GM13977 (cell line): ENCODE measurements around the gene CREB3L2.
"Not testable (repeated sequence)": the region's sequence is repeated elsewhere in the genome, so short reads cannot be mapped to it uniquely, and the experiment has no call there.

Source experiments
- DNase-seq: peaks from one replicate; pipeline ENCODE4 v3.0.0; 2012; ENCODE audit warnings: low spot score
- in situ Hi-C: fragments of 300-500 bp; cut with MboI; formaldehyde crosslinking; loops from one replicate; pipeline ENCODE4 v1.12.0; 2022; ENCODE audit warnings: low sequenced_read_pairs, low pct_unique_long_range_greater_than_20kb, mixed read lengths, inconsistent platforms; ENCODE audit not compliant: unreplicated experiment
- TF ChIP-seq, protein P1 (sequence below): IDR thresholded peaks from 2 replicates; pipeline ENCODE4 v1.5.1; 2012; ENCODE audit warnings: mild to moderate bottlenecking, control low read depth; ENCODE audit not compliant: insufficient read depth; ENCODE audit errors: extremely low read depth, missing control alignments

The CREB3L2 gene

DNA sequence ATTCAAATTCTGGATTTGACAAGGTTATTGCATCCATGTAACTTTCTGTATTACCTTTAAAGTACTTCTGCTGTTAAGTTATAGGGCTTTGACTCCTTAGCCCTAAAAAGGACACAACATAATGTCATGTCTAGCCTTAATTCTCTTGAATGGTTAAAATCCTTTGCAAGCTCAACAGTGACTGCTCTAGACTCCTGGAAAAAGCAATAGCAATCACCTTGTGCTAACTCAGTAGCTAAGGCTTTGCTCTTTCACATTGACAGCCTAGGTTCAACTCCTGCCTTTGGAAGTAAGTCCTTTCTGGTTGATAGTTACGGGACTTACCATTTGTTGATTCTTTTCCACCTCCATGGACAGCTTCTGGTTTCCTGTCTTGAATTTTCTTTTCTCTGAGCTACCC, 16.1 kb upstream of the CREB3L2 start:
- TF ChIP-seq, protein P1, sequence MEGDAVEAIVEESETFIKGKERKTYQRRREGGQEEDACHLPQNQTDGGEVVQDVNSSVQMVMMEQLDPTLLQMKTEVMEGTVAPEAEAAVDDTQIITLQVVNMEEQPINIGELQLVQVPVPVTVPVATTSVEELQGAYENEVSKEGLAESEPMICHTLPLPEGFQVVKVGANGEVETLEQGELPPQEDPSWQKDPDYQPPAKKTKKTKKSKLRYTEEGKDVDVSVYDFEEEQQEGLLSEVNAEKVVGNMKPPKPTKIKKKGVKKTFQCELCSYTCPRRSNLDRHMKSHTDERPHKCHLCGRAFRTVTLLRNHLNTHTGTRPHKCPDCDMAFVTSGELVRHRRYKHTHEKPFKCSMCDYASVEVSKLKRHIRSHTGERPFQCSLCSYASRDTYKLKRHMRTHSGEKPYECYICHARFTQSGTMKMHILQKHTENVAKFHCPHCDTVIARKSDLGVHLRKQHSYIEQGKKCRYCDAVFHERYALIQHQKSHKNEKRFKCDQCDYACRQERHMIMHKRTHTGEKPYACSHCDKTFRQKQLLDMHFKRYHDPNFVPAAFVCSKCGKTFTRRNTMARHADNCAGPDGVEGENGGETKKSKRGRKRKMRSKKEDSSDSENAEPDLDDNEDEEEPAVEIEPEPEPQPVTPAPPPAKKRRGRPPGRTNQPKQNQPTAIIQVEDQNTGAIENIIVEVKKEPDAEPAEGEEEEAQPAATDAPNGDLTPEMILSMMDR, result no peak
- in situ Hi-C loops, result no loop called here
- no peak for DNase-seq

DNA sequence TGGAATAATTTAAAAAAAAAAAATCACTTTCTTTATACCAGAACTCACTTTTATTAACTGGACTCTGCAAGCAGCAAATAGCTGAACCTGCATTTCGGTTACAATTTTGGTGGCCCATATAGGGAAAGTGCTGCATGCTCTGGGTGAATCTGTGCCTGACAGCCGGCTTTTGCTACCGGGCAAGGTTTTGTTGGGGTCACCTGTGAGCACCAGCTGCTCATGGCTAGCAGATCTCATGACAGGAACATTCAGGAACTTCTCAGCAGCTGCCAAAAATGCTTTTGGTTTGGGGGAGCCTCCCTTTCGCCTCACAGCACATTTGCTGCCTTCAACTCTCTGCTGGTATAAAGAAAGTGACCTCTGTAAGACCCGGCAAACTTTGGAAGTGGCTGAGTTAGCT, 13.2 kb upstream of the CREB3L2 start:
- TF ChIP-seq, protein P1, result no peak
- in situ Hi-C loops, result no loop called here
- DNase-seq, result no peak

DNA sequence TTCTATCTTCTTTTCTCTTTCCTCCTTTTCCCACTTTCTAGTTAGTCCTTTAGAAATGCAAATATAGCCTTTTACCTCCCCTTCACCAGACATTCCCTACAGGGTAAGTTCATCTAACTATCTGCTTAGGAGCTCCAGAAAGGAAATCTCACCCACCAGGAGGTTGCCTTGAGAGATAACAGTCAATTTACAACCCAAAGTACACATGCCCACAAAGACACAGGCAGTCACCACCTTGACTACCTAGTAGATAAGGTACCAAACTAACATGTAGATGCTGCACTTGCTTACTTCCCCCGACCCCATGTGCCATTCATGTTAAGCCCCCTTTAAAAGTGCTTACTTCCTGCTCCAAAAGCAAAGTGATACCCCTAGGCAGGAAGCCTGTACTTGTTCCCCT, 12.8 kb upstream of the CREB3L2 start:
- in situ Hi-C loops, result no loop called here
- DNase-seq, result no peak
- TF ChIP-seq, protein P1, result no peak

DNA sequence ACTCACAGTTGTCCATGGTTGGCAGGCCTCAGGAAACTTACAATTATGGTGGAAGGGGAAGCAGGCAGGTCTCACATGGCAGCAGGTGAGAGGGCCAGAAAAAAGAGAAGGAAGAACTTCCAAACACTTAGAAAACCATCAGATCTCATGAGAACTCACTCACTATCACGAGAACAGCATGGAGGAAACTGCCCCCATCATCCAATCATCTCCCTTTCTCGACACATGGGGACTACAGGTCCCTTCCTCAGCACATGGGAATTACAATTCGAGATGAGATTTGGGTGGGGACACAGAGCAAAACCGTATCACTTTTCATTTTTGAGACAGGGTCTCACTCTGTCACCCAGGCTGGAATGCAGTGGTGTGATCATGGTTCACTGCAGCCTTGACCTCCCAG, 12.3 kb upstream of the CREB3L2 start:
- in situ Hi-C loops, DNase-seq: not testable (repeated sequence)

DNA sequence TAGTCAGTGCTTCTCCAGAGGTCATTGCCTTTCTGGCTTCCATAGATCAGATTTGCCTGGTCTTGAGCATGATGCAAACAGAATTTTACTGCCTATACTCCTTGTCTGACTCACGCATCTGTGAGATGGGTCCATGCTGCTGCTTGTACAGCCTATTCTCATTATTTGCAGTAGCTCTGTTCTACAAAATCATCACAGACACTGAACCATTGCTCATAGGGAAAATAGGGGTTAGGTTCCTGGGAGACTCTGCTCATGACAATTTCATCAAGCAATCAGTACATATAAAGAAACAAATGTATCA, 7.4 kb upstream of the CREB3L2 start:
- DNase-seq, result no peak
- in situ Hi-C loops, result loop anchor here (5.0 to 10.0 kb wide), 2 partner anchors 107 to 355 kb away; no protein-coding TSS in a partner anchor
- TF ChIP-seq, protein P1, result no peak

DNA sequence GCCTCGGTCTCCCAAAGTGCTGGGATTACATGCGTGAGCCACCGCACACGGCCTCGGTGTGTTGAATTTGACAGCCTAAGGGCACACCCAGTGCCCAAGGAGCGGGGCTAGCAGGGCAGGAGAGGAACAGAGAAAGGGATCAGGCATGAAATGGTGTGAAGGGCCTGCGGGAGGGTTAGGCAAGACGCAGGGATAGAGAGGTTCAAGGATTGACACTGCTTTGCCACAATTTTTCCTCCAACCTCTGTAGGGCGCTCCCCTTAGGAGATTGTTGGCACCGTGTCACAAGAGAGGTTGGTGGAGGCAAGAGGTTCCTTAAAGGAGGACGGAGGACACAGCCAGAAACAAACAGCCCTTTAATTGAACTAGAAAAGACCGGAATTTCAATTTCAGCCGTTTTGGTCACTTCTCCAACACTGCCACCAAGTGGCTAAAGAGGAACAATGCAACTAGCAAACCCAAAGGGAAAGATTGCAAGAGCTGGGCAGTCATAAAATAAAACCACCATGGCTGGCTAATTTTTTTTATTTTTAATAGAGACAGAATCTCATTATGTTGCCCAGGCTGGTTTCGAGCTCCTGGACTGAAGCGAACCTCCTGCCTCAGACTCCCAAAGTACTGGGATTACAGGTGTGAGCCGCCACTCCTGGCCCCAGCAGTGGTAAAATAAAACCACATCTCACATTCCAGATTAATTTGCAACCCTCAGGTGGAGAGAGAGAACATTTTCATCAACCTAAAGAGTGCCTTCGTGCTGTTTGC, 6.9 kb upstream of the CREB3L2 start:
- in situ Hi-C loops, result loop anchor here (5.0 to 10.0 kb wide), 2 partner anchors 106 to 354 kb away; no protein-coding TSS in a partner anchor
- peak; percentile 44 for DNase-seq
- TF ChIP-seq, protein P1, result peak; percentile 86

DNA sequence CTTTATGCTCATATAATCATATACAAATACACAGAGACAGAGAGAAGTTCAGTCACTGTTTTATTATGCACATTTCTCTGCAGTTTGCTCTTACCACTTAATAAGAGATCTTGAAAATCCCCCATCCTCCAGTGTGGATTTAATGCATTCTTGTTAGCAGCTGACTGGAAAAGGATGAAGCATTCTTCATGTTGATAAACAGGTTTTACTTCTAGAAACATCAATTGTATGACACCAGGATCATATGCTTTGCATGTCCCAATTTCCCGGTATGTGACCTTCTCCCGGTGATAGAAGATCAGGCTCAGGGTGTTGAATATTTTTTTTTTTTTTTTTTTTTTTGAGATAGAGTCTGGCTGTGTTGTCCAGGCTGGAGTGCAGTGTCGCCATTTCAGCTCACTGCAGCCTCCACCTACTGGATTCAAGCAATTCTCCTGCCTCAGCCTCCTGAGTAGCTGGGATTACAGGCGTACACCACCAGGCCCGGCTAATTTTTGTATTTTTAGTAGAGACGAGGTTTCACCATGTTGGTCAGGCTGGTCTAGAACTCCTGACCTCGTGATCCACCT, 6.2 kb upstream of the CREB3L2 start:
- in situ Hi-C loops, result loop anchor here (5.0 to 10.0 kb wide), 2 partner anchors 106 to 353 kb away; no protein-coding TSS in a partner anchor
- no peak for DNase-seq
- TF ChIP-seq, protein P1, result no peak
